ENCODE data around the gene DCUN1D2.
"Not testable (repeated sequence)": the region's sequence is repeated elsewhere in the genome, so short reads cannot be mapped to it uniquely, and the experiment has no call there.

DCUN1D2 gene

DNA sequence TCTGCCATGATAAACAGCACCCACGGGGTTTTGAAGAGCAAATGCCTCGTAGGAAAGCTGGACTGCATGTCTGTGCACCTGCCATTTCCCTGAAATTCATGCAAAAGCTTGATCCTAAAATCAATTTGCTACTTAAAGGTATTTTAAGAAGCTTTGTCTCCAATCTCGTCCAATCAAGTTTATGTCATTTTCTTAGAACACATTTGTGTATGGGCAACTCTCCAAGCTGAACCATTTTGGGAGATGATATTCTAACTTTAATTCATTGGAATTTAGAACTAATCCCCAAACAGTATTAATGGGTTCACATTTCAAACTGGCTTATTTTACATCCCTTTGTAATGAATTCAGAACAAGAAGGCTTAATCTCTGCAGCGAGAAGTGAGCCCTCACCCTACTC, 38.0 kb downstream of the DCUN1D2 start:
- CTCF ChIA-PET: interaction anchor here (0.8 to 2.1 kb wide), 4 partner anchors 14 to 110 kb away, joined by 3 to 7 read pairs (median 3); no protein-coding TSS in a partner anchor
- H3K27ac ChIP-seq (ENCODE audit: insufficient read depth in 1 of 2, low read depth in 1 of 2, low read length in 2 of 2, poor library complexity in 1 of 2, severe bottlenecking in 2 of 2): no peak overlapping the region
- no peaks in the 10 kb centered on the region for H3K9me3 ChIP-seq (ENCODE audit: control extremely low read depth in 1 of 5, control insufficient read depth in 4 of 5, insufficient read depth in 2 of 5, low read depth in 1 of 5, low read length in 4 of 5)
- H3K27me3 ChIP-seq (replicated peaks in 2 of 5; ENCODE audit: control insufficient read depth in 4 of 5, insufficient read depth in 5 of 5, low read length in 4 of 5): no peaks in the 10 kb centered on the region
- no peaks in the 10 kb centered on the region for H3K4me1 ChIP-seq (ENCODE audit: control extremely low read depth in 1 of 4, control insufficient read depth in 4 of 4, insufficient read depth in 4 of 4, low read length in 3 of 4)
- no peak overlapping the region for H3K4me3 ChIP-seq (ENCODE audit: control insufficient read depth in 1 of 7, extremely low read depth in 1 of 7, insufficient read depth in 4 of 7, low read depth in 2 of 7, low read length in 6 of 7)
- H3K36me3 ChIP-seq (ENCODE audit: control insufficient read depth in 4 of 4, insufficient read depth in 4 of 4, low read length in 3 of 4): peaks cover 0 to 27% (median 20%) of the 10 kb centered on the region in 4 experiments
- no peak for DNase-seq
- 100% methylated on average over 3 of the region's 4 CpGs for WGBS (ENCODE audit: insufficient coverage)
- POLR2A ChIA-PET: no interaction called here

DNA sequence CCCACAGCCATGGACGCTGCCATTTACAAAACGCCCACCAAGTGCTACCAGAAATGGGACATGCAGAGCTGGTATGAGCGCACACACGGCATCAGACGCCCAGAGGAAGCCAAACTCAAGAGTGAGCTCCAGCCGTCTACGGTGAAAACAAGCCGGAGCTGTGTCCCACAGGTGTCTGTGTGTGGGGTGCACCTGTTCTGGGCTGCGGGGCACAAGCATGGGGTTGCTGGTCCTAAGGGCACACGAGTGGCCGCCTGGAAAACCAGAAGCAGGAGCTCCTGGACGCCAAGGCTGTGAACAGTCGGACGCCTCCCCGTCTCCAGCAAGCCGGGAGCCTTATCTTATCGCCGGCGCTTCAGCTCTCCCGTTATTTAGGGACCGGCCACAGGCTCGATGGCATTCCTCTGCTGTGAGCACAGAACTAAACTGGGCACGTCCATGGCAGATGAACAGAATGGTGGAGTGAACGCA, 38.5 kb downstream of the DCUN1D2 start:
- ChIA-PET CTCF (interaction anchor here (0.8 to 2.1 kb wide), 4 partner anchors 14 to 111 kb away, joined by 3 to 7 read pairs (median 3); no protein-coding TSS in a partner anchor), POLR2A (no interaction called here)
- H3K27me3 ChIP-seq (replicated peaks in 2 of 5; ENCODE audit: control insufficient read depth in 4 of 5, insufficient read depth in 5 of 5, low read length in 4 of 5): no peaks in the 10 kb centered on the region

DNA sequence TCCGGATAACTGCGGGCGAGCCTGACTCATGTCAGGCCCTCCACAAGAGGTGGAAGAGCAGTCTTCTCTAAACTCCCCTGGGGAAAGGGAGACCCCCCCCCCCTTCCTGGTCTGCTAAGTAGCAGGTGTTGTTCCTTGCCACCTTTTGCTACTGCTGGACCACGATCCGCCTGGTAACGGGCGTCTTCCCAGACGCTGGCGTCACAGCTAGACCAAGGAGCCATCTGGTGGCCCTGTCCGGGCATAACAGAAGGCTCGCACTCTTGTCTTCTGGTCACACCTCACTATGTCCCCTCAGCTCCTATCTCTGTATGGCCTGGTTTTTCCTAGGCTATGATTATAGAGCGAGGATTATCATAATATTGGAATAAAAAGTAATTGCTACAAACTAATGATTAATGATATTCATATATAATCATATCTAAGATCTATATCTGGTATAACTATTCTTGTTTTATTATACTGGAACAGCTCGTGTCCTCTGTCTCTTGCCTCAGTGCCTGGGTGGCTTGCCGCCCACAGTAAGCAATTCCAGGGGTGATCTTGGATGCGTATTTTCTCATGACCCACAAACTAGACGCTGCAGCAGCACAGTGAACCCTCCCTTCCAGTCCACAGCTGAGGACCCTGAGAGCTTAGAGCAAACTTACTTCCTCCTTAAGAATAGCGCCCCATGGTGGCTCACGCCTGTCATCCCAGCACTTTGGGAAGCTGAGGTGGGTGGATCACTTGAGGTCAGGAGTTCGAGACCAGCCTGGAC, 39.5 kb downstream of the DCUN1D2 start:
- H3K4me1 ChIP-seq (ENCODE audit: control extremely low read depth in 1 of 4, control insufficient read depth in 4 of 4, insufficient read depth in 4 of 4, low read length in 3 of 4); H3K9me3 ChIP-seq (ENCODE audit: control extremely low read depth in 1 of 5, control insufficient read depth in 4 of 5, insufficient read depth in 2 of 5, low read depth in 1 of 5, low read length in 4 of 5); H3K27ac ChIP-seq (ENCODE audit: insufficient read depth in 1 of 2, low read depth in 1 of 2, low read length in 2 of 2, poor library complexity in 1 of 2, severe bottlenecking in 2 of 2); POLR2A ChIA-PET; H3K4me3 ChIP-seq (ENCODE audit: control insufficient read depth in 1 of 7, extremely low read depth in 1 of 7, insufficient read depth in 4 of 7, low read depth in 2 of 7, low read length in 6 of 7); H3K27me3 ChIP-seq (replicated peaks in 2 of 5; ENCODE audit: control insufficient read depth in 4 of 5, insufficient read depth in 5 of 5, low read length in 4 of 5): not testable (repeated sequence)
- peaks cover 0 to 17% (median 12%) of the 10 kb centered on the region in 4 experiments for H3K36me3 ChIP-seq (ENCODE audit: control insufficient read depth in 4 of 4, insufficient read depth in 4 of 4, low read length in 3 of 4)
- DNase-seq: peak in 2 of 3 donors; percentile 21 to 32
- WGBS (ENCODE audit: insufficient coverage): 96% methylated on average over 10 of the region's 19 CpGs
- CTCF ChIA-PET: interaction anchor here (0.7 to 2.1 kb wide), 5 partner anchors 14 to 112 kb away, joined by 3 to 7 read pairs (median 4); no protein-coding TSS in a partner anchor

More for the DNA sequence above, 38.5 kb downstream of the DCUN1D2 start:
- WGBS (ENCODE audit: insufficient coverage): over 99% methylated on average over 24 of the region's 24 CpGs
- Histone ChIP-seq H3K27ac (ENCODE audit: insufficient read depth in 1 of 2, low read depth in 1 of 2, low read length in 2 of 2, poor library complexity in 1 of 2, severe bottlenecking in 2 of 2) (no peak overlapping the region), H3K36me3 (ENCODE audit: control insufficient read depth in 4 of 4, insufficient read depth in 4 of 4, low read length in 3 of 4) (peaks cover 0 to 24% (median 19%) of the 10 kb centered on the region in 4 experiments), H3K4me3 (ENCODE audit: control insufficient read depth in 1 of 7, extremely low read depth in 1 of 7, insufficient read depth in 4 of 7, low read depth in 2 of 7, low read length in 6 of 7) (no peak overlapping the region), H3K9me3 (ENCODE audit: control extremely low read depth in 1 of 5, control insufficient read depth in 4 of 5, insufficient read depth in 2 of 5, low read depth in 1 of 5, low read length in 4 of 5) (no peaks in the 10 kb centered on the region), H3K4me1 (ENCODE audit: control extremely low read depth in 1 of 4, control insufficient read depth in 4 of 4, insufficient read depth in 4 of 4, low read length in 3 of 4) (no peaks in the 10 kb centered on the region)
- no peak for DNase-seq

DNA sequence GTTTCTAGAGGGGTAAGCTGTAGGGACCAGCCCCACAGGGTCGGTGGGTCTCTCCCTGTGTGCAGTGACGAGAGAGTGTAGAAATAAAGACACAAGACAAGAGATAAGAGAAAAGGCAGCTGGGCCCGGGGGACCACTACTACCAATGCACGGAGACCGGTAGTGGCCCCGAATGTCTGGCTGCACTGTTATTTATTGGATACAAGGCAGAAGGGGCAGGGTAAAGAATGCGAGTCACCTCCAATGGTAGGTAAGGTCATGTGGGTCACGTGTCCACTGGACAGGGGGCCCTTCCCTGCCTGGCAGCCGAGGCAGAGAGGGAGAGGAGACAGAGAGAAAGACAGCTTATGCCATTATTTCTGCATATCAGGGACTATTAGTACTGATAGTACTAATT, 40.2 kb downstream of the DCUN1D2 start:
- whole genome bisulfite sequencing (ENCODE audit: insufficient coverage): 100% methylated on average over 3 of the region's 9 CpGs
- H3K27ac ChIP-seq (ENCODE audit: insufficient read depth in 1 of 2, low read depth in 1 of 2, low read length in 2 of 2, poor library complexity in 1 of 2, severe bottlenecking in 2 of 2); H3K9me3 ChIP-seq (ENCODE audit: control extremely low read depth in 1 of 5, control insufficient read depth in 4 of 5, insufficient read depth in 2 of 5, low read depth in 1 of 5, low read length in 4 of 5); H3K4me3 ChIP-seq (ENCODE audit: control insufficient read depth in 1 of 7, extremely low read depth in 1 of 7, insufficient read depth in 4 of 7, low read depth in 2 of 7, low read length in 6 of 7); H3K27me3 ChIP-seq (replicated peaks in 2 of 5; ENCODE audit: control insufficient read depth in 4 of 5, insufficient read depth in 5 of 5, low read length in 4 of 5); DNase-seq; H3K4me1 ChIP-seq (ENCODE audit: control extremely low read depth in 1 of 4, control insufficient read depth in 4 of 4, insufficient read depth in 4 of 4, low read length in 3 of 4); POLR2A ChIA-PET: not testable (repeated sequence)
- peaks cover 0 to 14% (median 8%) of the 10 kb centered on the region in 4 experiments for H3K36me3 ChIP-seq (ENCODE audit: control insufficient read depth in 4 of 4, insufficient read depth in 4 of 4, low read length in 3 of 4)
- CTCF ChIA-PET: interaction anchor here (1.4 kb wide), 1 partner anchor 14 kb away, joined by 4 read pairs; no protein-coding TSS in a partner anchor

DNA sequence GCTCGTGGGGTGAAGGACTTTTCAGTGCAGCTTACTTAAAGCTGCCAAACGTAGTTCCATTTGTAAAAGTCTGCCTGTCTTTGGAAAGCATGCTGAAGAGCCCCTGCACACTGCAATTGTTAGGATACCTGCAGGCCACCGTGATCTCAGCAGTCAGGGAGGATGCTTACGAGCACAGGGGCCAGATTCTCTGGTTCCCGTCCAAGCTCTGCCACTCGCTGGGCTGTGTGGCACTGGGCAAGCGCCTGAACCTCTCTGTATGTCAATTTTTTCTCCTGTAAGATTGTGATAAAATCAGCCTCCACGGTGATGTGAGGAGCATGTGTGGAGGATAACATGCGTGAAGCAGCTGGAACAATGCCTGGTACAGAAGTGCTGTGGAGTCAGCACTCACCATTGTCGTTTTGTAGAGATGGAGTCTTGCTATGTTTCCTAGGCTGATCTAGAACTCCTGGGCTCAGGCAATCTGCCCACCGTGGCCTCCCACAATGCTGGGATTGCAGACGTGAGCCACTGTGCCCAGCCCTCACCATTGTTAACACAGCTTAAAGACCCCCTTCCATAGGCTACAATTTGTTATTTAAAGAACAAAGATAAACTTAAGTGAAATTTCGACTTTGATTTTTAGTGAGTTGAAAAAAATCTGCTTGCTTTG, 40.7 kb downstream of the DCUN1D2 start:
- Histone ChIP-seq H3K4me3 (ENCODE audit: control insufficient read depth in 1 of 7, extremely low read depth in 1 of 7, insufficient read depth in 4 of 7, low read depth in 2 of 7, low read length in 6 of 7) (no peak overlapping the region), H3K27me3 (replicated peaks in 2 of 5; ENCODE audit: control insufficient read depth in 4 of 5, insufficient read depth in 5 of 5, low read length in 4 of 5) (no peaks in the 10 kb centered on the region), H3K9me3 (ENCODE audit: control extremely low read depth in 1 of 5, control insufficient read depth in 4 of 5, insufficient read depth in 2 of 5, low read depth in 1 of 5, low read length in 4 of 5) (no peaks in the 10 kb centered on the region), H3K36me3 (ENCODE audit: control insufficient read depth in 4 of 4, insufficient read depth in 4 of 4, low read length in 3 of 4) (peaks cover 0 to 10% (median 4%) of the 10 kb centered on the region in 4 experiments), H3K4me1 (ENCODE audit: control extremely low read depth in 1 of 4, control insufficient read depth in 4 of 4, insufficient read depth in 4 of 4, low read length in 3 of 4) (no peaks in the 10 kb centered on the region), H3K27ac (ENCODE audit: insufficient read depth in 1 of 2, low read depth in 1 of 2, low read length in 2 of 2, poor library complexity in 1 of 2, severe bottlenecking in 2 of 2) (peak overlapping the region in 1 of 2 experiments; percentile 49)
- ChIA-PET POLR2A (no interaction called here), CTCF (interaction anchor here (1.3 to 1.4 kb wide), 2 partner anchors 8 to 15 kb away, joined by 4 read pairs; no protein-coding TSS in a partner anchor)
- DNase-seq: no peak
- 95% methylated on average over 13 of the region's 13 CpGs for WGBS (ENCODE audit: insufficient coverage)

DNA sequence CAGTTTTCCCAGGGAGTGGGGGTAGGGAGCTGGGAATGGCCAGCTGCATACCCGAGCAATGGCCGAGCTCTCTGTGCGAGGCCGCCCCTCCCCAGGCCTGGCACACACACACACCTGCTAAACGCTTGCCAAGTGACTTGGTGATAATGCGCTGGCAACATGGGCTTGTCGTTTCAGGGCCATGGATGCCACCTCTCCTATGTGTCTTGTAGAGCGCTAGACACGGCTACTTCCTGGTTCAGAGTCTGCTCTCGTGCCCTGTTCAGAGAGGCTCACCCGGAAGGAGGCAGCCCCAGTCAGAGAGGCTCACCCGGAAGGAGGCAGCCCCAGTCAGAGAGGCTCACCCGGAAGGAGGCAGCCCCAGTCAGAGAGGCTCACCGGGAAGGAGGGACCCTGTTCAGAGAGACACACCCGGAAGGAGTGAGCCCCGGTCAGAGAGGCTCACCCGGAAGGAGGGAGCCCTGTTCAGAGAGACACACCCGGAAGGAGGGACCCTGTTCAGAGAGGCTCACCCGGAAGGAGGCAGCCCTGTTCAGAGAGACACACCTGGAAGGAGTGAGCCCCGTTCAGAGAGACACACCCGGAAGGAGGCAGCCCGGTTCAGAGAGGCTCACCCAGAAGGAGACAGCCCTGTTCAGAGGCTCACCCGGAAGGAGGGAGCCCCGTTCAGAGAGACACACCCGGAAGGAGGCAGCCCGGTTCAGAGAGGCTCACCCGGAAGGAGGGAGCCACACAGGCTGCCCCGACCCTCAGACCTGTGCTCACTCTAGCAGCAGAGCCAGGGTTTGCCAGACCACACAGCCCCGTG, 41.4 kb downstream of the DCUN1D2 start:
- WGBS (ENCODE audit: insufficient coverage): 92% methylated on average over 27 of the region's 29 CpGs
- Histone ChIP-seq H3K4me1 (ENCODE audit: control extremely low read depth in 1 of 4, control insufficient read depth in 4 of 4, insufficient read depth in 4 of 4, low read length in 3 of 4) (no peaks in the 10 kb centered on the region), H3K4me3 (ENCODE audit: control insufficient read depth in 1 of 7, extremely low read depth in 1 of 7, insufficient read depth in 4 of 7, low read depth in 2 of 7, low read length in 6 of 7) (no peak overlapping the region), H3K27ac (ENCODE audit: insufficient read depth in 1 of 2, low read depth in 1 of 2, low read length in 2 of 2, poor library complexity in 1 of 2, severe bottlenecking in 2 of 2) (peak overlapping the region in 1 of 2 experiments; percentile 49), H3K9me3 (ENCODE audit: control extremely low read depth in 1 of 5, control insufficient read depth in 4 of 5, insufficient read depth in 2 of 5, low read depth in 1 of 5, low read length in 4 of 5) (no peaks in the 10 kb centered on the region), H3K36me3 (ENCODE audit: control insufficient read depth in 4 of 4, insufficient read depth in 4 of 4, low read length in 3 of 4) (peaks cover 0 to 7% (median 3%) of the 10 kb centered on the region in 4 experiments), H3K27me3 (replicated peaks in 2 of 5; ENCODE audit: control insufficient read depth in 4 of 5, insufficient read depth in 5 of 5, low read length in 4 of 5) (no peaks in the 10 kb centered on the region)
- no peak for DNase-seq
- ChIA-PET CTCF (interaction anchor here (0.6 to 1.3 kb wide), 2 partner anchors 9 to 136 kb away, joined by 4 to 6 read pairs; no protein-coding TSS in a partner anchor), POLR2A (no interaction called here)

Measured in common myeloid progenitor, CD34-positive (primary cell).